GM21390 (cell line): ENCODE data around the gene NRCAM.
"Not testable (repeated sequence)": the region's sequence is repeated elsewhere in the genome, so short reads cannot be mapped to it uniquely, and the experiment has no call there.

ENCODE experiments used
- ATAC-seq: cut with Tn5 transposase; IDR thresholded peaks from one replicate; pipeline ENCODE4 v1.9.1; 2021; ENCODE audit not compliant: unreplicated experiment

The NRCAM gene

GRCh38 chr7:108455998-108456677 lies at the start of gene NRCAM:
Gene NRCAM (minus strand): TSS chr7:108456436. CDS start chr7:108240064, 216,372 bp downstream.
- ATAC-seq, result peak; percentile 52

GRCh38 chr7:108504576-108504975 lies 48.3 kb upstream of the NRCAM start:
- not testable (repeated sequence) for ATAC-seq

- ATAC-seq, result peak; percentile 98
Observed at GRCh38 chr7:108503112-108504026, 47.1 kb upstream of the NRCAM start.

GRCh38 chr7:108499566-108499965 lies 43.3 kb upstream of the NRCAM start:
- ATAC-seq, result no peak

- no peak for ATAC-seq
Observed at GRCh38 chr7:108498481-108498880, 42.2 kb upstream of the NRCAM start.

GRCh38 chr7:108497082-108497725 lies 41.0 kb upstream of the NRCAM start:
- ATAC-seq, result peak; percentile 75

- ATAC-seq, result no peak
Observed at GRCh38 chr7:108492742-108493141, 36.5 kb upstream of the NRCAM start.

GRCh38 chr7:108488768-108489538 lies 32.7 kb upstream of the NRCAM start:
- ATAC-seq, result no peak

- no peak for ATAC-seq
Observed at GRCh38 chr7:108487646-108488045, 31.4 kb upstream of the NRCAM start.

GRCh38 chr7:108486291-108486966 lies 30.2 kb upstream of the NRCAM start:
- ATAC-seq, result no peak

GRCh38 chr7:108484137-108484536 lies 27.9 kb upstream of the NRCAM start:
- ATAC-seq, result no peak

GRCh38 chr7:108480311-108480710 lies 24.1 kb upstream of the NRCAM start:
- ATAC-seq, result no peak

- ATAC-seq, result no peak
Observed at GRCh38 chr7:108479751-108480150, 23.5 kb upstream of the NRCAM start.

- no peak for ATAC-seq
Observed at GRCh38 chr7:108479118-108479517, 22.9 kb upstream of the NRCAM start.

GRCh38 chr7:108468246-108468645 lies 12.0 kb upstream of the NRCAM start:
- ATAC-seq, result no peak

- no peak for ATAC-seq
Observed at GRCh38 chr7:108467391-108467790, 11.2 kb upstream of the NRCAM start.

GRCh38 chr7:108466322-108466721 lies 10.1 kb upstream of the NRCAM start:
- not testable (repeated sequence) for ATAC-seq

GRCh38 chr7:108464743-108465142 lies 8.5 kb upstream of the NRCAM start:
- ATAC-seq, result no peak

GRCh38 chr7:108463613-108464012 lies 7.4 kb upstream of the NRCAM start:
- ATAC-seq, result no peak

- no peak for ATAC-seq
Observed at GRCh38 chr7:108461840-108462239, 5.6 kb upstream of the NRCAM start.
